Mesenteric fat pad (tissue), 1 donor: ENCODE measurements around the gene PEG3. TPM values are rescaled to one million over a fixed set of nuclear protein-coding genes. Genes with fewer than 3 reads are reported as not detected.

ENCODE experiments used
- DNase-seq: peaks from one replicate; pipeline ENCODE4 v3.0.0-alpha.2; 2020; ENCODE audit warnings: low spot score
- total RNA-seq: library from RNA; stranded (reverse); fragmentation: NEBNext Ultra II Directional; extraction: Animal tissue kit (Norgen Biotek cat#: 25700); gene quantifications from one replicate; pipeline ENCODE4 v1.2.1, GENCODE V29; 2021
- donor health status: DM: yes; HTN: yes; CAD: no.

Gene PEG3
- total RNA-seq, 1 donor from 2014 or later: 13.2 TPM

DNA sequence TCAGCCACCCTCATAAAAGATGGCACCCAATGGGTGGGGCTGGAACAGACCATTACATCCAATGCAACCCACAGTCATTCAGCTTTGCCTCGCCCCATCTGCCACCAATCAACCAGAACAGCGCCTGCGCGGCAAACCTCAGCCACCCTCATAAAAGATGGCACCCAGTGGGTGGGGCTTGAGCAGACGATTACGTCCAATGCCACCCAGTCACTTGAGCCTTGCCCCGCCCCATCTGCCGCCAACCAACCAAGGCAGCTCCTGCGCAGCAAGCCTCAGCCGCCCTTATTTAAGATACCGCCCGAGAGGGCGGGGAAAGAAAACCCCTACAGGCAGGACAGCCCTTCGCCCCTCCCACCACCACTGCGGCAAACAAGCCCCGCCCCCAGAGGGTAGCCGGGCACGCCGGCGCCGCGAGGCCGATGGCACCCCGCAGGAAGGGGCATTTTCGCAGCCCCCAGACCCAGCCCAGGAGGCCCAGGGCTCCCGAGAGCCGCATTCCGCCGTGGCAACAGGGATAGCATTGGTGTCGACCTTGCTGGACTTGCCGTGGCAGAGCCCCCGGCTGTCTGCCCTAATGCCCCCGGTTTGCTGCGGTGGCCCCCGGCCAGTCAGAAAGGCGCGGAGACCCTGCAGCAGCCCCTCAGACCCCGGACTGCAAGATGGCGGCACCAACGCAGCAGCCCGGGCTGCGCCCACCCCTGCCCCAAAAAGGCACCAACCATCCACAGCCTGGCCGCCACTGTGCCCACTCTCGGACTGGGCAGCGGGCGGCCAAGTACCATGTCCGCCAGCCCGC lies 675 bp downstream of the PEG3 start:
- DNase-seq: no peak

DNA sequence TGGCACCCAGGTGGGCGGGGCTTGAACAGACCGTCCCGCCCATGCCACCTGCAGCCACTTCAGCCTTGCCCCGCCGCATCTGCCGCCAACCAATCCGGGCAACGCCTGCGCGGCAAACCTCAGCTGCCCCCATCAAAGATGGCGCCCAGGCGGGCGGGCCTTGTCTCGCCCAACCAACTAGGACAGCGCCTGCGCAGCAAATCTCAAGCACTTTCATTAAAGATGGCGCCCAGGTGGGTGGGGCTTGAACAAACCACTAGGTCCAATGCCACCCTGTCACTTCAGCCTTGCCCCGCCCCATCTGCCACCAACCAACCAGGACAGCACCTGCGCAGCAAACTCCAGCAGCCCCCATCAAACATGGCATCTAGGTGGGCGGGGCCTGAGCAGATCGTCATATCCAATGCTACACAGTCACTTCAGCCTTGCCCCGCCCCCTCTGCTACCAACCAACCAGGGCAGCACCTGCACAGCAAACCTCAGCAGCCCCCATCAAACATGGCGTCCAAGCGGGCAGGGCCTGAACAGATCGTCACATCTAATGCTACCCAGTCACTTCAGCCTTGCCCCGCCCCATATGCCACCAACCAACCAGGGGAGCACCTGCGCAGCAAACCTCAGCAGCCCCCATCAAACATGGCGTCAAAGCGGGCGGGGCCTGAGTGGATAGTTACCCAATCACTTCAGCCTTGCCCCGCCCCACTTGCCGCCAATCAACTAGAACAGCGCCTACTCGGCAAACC lies 1.4 kb downstream of the PEG3 start:
- peak; percentile 95 for DNase-seq

DNA sequence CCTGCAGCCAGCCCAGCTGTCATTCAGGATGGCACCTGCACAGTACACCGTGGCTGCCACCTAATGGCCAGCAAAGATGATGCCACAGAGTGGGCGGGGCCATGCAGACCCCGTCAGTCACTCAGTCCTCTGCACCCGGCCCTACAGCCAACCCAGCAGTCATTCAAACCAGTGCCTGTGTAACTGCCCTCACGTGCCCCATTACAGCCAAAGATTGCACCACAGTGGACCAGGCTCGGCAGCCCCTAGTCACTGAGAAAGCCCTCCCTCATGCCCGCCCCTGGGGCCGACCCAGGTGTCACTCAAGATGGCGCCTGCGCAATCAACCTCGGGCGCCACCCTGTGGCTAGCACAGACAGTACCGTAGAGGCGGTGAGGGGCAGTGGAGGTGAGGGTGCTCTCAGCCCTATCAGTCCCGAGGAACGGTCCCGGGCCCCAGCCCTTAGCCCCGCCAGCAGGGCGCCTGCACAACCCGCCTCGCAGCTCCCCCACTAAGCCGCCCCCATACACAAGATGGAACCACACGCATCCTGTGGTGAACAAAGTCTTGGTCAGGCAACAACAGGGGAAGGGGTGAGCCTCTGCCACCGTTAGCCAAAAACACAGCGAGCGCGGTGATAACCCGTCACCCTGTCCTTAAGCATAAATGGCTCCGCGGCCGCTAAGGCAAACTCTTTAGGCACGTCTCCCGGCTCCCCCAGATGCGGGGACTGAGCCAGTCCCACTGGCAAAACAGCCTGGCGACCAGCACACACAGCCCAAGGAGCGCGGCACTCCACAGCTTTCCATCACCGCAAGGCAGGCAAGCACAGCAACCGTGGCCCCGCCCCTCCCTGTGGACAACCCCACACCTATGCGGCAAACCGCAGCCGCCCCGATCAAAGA lies 2.3 kb downstream of the PEG3 start:
- no peak for DNase-seq

DNA sequence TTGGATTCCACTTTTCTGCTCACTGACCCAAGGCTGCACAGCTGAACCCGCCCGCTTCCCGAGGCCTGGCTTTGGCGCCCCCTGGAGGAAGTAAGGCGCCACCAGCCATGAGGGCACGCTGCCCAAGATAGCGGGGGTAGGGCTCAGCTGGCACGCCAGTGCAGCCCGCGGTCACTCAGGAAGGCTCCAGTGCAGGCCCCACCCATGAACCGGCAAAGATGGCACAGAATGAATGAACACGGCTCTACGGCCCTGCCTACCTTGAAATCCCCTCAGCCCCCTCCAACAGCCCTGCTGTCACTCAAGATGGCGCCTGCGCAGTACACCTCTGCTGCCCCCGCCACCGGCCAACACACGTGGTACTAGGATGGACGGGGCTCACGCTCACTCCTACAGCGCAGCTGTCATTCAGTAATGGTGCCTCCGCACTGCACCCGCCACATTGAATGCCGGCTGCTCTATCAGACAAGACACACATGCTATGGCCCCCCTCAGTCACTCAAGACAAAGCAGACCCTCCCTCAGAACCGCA lies 3.0 kb downstream of the PEG3 start:
- no peak for DNase-seq

DNA sequence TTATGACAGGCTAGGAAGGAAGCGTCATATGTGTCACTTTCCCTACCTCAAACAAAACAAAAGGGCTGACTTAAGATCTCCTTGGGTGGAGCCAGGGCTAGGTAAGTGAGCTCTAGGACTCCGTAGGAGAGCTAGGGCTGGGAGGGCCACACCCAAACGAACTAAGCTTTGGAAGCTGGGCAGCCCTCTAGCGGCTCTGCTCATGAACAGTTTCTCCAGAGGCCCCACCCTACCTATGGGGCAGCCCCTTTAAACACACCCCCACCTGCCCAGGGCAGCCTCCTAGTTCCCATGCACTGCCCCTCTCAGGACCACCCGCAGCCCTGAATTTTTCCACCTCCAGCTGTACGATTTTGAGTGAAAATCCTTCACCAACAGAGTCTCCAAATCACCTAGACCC lies 3.5 kb downstream of the PEG3 start:
- DNase-seq: no peak

DNA sequence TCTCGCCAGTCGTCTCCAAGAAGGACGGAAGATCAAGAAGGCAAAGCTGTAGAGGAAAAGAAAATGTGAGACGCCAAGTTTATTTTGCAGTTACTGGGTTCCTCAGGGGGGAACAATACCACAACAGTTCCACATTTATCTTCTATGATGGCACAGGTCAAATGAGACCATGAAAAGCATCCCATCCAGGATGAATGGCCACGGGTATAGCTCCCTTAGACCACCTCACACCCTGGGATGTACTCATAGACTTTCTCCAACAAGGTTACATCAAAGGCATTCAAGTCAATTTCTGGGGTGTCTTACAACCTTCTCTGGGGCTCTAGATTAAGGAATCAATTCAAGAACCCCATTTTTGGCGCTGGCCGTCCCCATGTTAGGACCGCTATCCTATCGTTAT lies 4.5 kb downstream of the PEG3 start:
- no peak for DNase-seq

DNA sequence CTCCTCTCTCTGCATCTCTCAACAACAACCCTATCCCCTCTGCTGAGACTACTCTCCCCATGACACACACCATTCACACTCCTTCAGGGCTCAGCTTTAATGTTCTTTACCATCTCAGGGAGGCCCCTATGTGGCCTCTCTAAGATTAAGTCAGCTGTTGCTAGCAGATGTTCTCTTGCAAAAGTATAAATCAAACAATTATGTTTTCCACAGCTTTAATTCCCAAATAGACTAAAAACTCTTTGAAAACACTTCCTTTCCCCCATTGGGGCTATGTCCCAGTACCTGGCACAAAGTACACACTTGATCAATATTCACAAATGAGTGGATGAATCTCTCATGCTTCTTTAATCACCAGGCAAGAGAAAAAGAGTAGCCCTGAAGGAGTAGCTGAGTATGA lies 5.1 kb downstream of the PEG3 start:
- no peak for DNase-seq

DNA sequence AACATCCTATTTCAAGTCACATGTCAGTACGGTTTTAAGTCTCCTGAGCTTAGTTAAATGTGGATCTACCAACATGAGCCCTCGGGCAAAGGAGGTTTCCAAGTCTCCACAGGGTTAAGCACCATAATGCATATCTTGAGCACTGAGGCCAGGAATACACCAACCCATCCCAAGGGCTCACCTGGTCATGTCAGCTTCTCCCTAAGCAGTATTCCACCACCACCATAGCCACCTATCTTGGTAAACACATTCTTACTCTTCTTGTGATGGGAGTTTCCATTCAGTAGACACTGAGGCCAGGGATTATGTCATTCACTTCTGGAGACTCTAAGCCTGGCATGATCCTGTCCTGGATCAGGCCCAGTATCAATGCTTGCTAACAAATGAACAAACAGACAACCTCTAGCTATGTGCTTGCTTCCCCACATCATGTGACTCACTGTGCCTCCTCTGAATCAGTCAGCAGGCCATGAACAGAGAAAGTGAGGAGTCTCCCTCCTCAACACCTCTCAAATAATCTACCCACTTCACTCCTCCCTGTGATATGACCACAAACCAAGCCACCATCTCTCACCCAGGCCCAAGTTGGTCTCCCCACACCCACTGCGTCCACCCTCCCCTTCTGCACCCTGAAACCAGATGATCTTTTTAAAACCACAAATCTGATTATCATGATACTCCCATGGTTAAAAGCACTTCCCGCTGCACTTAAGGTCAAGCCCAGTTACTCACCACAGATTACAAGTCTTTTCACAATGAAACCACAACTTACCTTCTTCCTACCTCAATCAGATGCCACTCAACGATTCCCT lies 5.8 kb downstream of the PEG3 start:
- DNase-seq: no peak

DNA sequence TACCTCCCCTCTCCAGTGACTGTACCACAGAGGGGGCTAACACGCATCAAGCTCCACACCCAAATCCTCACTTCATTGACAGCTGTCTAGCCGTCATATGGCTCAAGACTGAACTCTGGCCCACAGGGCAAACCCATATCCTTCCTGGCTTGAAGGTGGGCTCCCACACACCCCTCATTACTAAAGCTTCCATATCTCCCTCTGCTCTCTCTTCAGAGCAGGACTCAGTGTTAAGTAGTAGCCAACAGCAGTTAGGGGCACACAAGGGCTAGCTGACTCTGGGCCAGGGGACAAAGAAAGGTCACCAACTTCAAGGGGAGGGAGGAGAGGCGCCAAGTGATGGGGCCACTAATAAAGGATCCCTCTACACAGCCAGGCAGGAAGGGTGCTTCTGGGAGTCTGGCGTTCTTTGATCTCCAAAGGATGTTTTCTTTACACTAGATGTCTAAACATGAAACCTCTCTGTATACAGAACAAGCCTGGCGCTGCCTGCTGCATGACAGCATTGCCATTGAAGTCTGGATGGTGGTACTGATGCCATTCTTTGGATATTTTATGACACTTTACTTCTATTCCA lies 8.1 kb downstream of the PEG3 start:
- no peak for DNase-seq

DNA sequence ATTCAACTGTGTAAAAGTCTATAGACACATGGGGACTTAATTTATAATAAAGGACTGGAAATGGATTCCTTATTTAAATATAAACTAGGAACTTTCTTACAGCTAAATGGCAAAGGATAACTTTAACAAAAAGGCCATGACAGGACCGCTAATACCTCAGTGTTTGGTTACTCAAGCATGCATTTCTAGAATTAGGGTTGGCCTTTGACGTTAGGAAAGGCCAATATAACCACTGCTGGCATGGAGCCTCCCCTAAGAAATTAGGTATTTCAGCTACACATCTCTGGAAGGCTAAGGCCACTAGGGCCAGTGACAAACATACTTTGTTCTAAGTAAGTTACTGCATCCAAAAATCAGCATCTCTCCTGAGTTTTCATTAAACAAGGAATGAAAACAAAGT lies 9.3 kb downstream of the PEG3 start:
- no peak for DNase-seq

DNA sequence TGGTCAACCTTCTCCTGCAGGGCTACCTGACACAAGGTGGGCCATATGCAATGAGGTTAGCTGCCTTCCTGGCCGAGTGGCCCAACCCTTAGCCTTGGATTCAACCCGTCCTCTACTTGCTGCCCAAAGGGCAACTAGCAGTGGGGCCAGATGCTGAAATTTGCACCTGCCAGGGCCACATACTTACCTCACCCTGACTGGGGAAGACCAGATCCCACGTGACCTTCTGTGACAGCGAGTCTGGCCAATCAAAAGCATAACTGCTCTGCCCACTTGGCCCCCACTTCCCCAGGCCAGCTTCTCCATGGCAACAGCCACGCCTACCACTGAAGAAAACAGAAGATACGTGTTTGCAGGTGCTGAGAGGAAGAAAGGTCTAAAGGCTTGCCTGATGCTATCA lies 10.9 kb downstream of the PEG3 start:
- DNase-seq: no peak

DNA sequence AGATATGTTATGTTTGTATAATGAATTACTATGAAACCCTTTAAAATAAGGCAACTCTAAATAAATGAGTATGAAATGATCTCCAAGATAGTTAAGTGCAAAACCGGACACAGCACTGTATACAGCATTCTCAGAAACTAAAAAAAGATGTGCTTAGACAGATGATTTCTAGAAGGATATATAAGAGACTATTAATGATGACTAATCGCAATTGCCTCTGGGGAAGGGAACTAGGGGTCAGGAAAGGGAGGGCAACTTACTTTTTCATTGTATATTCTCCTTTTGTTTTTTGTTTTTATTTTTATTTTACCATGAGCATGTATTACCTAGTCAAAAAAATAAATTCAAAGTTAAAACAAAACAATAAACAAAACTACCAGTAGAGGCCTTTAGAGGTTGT lies 12.8 kb downstream of the PEG3 start:
- no peak for DNase-seq

DNA sequence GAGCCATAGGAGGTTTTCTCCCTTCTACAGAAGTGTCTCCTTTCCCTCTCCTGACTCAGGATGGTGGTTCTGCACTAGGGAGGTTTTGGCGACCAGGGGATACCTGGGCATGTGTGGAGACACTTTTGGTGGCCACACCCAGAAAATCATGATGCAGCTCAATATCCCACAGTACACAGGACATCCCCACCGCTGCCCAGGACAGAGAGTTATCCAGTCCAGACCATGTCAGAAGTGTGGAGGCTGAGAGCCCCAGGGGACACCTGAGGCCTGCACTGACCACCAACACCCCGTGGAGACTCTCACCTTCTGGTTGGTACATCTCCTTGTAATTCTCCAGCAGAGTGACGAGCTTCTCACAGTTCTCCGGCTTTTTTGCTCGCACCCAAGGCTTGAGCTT lies 16.6 kb downstream of the PEG3 start:
- DNase-seq: no peak

DNA sequence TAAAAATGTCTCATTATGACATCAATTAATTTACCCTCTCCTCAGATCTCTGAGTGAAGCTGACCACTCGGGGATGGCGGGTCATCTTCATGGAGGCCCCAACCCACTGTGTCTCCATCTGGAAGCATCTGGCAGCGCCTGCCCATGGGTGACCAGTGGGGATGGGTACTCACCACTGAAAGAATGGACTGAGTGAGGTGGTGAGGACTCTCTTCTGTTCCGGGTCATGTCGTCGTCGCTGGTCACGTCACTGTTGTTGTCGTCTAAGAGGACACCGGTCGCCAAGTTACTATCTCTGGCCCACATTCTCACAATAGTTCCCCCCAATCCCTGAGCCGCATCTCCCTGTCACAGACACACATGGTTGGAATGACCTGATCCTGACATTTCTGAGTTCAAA lies 17.1 kb downstream of the PEG3 start:
- DNase-seq: no peak

DNA sequence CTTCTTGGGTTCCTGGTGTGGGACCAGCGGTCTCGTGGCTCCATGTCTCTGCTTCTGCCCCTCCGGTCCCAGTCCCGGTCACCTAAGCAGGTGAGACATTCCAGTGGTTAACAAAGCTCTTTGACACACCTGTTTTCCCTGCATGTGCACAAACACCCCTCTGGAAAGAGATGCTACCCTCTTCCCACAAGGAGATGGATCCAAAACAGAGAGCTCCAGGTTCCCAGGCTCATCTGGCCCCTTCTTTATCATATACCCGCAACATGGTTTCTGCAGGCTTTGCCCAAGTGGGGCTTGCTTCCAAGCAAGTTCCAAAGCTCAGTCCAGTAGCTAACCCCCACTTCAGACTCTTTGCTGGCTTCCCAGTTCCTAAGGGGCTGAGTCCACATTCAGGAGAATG lies 17.8 kb downstream of the PEG3 start:
- no peak for DNase-seq

DNA sequence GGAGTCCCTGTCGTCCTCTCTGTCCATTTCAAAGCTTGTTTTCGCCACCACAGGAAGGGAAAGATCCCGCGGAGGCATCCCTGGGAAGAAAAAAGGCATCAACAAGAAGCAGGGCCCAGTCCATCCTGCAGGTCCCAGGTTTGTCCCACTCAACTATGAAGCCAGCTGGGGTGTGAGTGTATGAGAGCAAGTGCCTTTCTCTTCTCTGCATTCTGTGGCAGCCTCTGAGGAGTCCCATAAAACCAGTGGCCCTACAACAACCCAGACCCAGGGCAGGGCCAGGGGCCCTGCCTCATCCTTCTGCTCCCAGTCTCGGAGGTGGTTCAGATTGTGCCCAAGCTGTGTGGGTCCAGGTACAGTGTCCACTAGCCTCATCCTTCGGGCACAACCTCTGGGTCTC lies 18.9 kb downstream of the PEG3 start:
- DNase-seq: no peak

DNA sequence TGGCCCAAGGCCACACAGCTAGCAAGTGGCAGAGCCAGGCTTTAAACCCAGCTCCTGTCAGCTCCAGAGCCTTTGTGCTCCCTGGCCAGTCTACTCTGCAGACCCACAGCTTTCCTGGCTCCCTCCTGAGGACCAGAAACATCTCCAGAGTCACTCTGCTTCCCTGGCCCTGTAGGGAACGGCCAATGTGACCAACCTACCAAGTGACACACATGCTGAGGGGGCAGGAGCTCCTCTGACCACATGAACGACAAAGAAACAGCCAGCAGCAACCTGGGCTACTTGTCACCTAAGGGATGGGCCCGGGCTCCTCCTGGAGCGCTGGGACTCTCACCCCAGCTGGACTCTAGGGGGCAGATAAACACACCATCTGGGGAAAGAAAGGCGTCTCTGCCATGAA lies 19.3 kb downstream of the PEG3 start:
- DNase-seq: no peak

DNA sequence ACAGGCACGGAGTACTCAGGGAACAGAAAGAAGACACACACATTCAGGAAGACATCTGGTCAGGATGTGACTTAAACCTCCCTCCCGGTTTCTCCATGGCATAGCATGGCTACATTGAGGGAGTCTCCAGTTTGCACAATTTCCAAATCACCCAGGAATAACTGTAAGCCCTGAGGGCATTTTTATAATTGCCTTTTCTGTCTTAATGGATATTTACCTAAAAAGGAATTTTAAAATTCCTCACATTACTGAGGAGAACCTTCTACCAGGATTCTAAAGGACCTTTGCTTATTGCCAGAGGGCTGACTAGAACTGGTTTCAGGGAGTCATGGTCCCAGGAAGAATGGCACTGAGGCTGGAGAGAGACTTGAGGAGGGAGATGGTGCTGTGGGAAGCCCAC lies 21.4 kb downstream of the PEG3 start:
- DNase-seq: no peak

DNA sequence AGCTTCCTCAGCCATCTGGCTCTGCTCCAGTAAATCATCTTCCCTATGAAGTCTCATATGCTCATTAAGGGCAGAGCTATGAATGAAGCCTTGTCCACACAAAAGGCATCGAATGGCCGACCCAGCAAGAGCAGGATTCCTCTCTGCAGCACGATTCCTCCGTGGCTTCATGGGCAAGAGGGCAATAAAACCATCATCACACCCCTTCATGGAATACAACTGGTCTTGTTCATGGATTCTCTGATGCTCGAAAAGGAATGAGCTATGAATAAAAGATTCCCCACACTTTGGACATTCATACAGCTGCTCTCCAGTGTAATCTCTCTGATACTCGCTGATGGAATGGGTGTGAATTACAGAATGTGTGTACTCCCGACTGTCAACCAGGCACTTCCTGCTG lies 25.9 kb downstream of the PEG3 start:
- no peak for DNase-seq

DNA sequence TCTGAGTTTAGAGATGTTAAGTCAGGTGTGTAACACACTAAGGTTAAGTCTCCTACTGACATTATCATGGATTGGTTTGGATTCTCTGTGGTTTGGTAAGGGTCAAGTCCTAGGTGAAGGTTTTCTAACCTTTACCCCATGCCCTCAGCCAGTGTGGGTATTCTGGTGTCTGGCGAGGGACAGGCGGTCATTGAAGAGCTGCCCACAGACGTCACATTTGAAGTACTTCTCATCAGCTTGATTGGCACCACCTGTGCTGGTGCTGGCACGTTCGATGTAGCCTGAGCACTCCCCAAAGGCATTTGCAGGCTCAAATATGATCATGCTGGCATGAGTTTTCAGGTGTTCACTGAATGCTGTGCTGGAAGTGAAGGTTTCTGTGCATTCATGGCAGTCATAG lies 27.0 kb downstream of the PEG3 start:
- no peak for DNase-seq

DNA sequence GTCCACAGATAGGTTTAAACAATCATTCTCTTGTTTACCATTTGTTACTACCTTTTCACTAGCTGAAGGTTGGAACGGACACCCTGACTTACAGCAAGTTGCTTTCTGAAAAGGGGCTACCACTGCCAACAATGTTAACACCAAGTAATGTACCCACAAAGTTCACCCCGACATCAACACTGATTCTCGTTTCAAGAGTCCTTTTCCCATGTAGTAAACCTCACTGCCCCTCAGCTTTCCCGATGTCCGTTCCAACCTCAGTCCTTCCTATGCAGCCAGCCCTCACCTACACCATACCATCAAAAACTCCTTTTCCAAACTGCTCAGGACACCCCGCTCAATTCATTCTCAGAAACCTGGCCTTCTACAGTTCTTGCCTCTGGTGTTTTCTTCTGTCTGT lies 29.0 kb downstream of the PEG3 start:
- DNase-seq: no peak
